ENCODE results near the gene AHNAK. TPM values are rescaled to one million over a fixed set of nuclear protein-coding genes. Genes with fewer than 3 reads are reported as not detected.

AHNAK gene
- total and polyA plus RNA-seq, 2 experiments from 2014 or later, result 167 to 548 TPM

GRCh38 chr11:62532096-62532495 is 14.5 kb downstream of the AHNAK start:
- H2AFZ ChIP-seq, result no peak overlapping the region
- WGBS, 2 experiments (ENCODE audit: low coverage in 1 of 2, low lambda C conversion rate in 2 of 2, missing lambda C conversion rate in 2 of 2), result 68 to 74% methylated on average over 2 of the region's 2 CpGs
- H3K36me3 ChIP-seq (ENCODE audit: low read depth), result peaks cover 79% of the 10 kb centered on the region
- peaks cover 65% of the 10 kb centered on the region for H4K20me1 ChIP-seq (ENCODE audit: insufficient read depth)
- H3K9ac ChIP-seq, result no peak overlapping the region
- no peak overlapping the region for H3K4me3 ChIP-seq
- H3F3A ChIP-seq (ENCODE audit: insufficient read depth), result peaks cover 70% of the 10 kb centered on the region
- DNase-seq, result no peak
- TF ChIP-seq EZH2 (IDR thresholded peaks at IDR 0.05; ENCODE audit: insufficient read depth, poor library complexity, severe bottlenecking) (no peak), EZH2phosphoT487 (IDR thresholded peaks at IDR 0.05; ENCODE audit: insufficient read depth, low read depth) (no peak)
- no peaks in the 10 kb centered on the region for H3K9me3 ChIP-seq (ENCODE audit: low read depth)
- H3K4me1 ChIP-seq (ENCODE audit: insufficient read depth), result peaks cover 9% of the 10 kb centered on the region
- H3K79me2 ChIP-seq (ENCODE audit: insufficient read depth), result peaks cover 100% of the 10 kb centered on the region
- no peak overlapping the region for H3K4me2 ChIP-seq (ENCODE audit: unreplicated experiment)
- no peak overlapping the region for H3K27ac ChIP-seq
- no peaks in the 10 kb centered on the region for H3K9me2 ChIP-seq (ENCODE audit: insufficient read depth)
- H3K27me3 ChIP-seq (replicated peaks; ENCODE audit: insufficient read depth), result no peaks in the 10 kb centered on the region
- in situ Hi-C loops (cut with MboI), result no loop called here

DNA sequence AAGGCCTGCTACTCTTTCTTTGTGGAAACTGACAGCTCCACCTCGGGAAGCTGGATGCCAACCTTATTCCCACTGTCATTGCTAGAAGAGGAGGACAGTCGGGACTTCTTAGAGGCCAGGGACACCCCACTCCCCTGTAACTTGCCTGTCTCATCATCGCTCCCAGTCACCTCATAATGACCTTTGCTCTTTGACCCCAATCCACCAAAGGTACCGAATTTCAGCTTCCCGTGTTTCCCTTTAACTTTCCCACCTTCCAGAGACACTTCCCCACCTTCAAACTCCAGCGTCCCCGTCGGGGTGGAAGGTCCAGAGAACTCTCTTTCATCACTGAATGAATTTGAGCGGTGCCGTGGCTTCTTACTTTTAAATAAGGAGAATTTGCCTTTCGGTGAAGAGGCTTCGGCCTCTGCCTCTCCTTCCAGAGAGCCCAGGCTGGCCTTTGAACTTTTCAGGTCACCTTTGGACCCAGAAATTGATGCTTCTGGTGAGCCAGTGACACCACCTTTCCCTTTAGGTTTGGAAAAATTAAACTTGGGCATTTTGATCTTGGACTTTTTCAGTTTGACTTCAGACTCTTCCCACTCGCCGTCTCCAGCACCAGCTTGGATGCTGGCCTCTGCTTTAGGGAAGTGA is 29.8 kb downstream of the AHNAK start:
- Histone ChIP-seq H3K4me3 (no peak overlapping the region), H3K79me2 (ENCODE audit: insufficient read depth) (peaks cover 70% of the 10 kb centered on the region), H3K36me3 (ENCODE audit: low read depth) (peaks cover 66% of the 10 kb centered on the region), H3K9me3 (ENCODE audit: low read depth) (no peaks in the 10 kb centered on the region), H3K27me3 (replicated peaks; ENCODE audit: insufficient read depth) (no peaks in the 10 kb centered on the region), H3K27ac (peak overlapping the region; percentile 21; the same call in 1 of the 2 replicates), H3K4me1 (ENCODE audit: insufficient read depth) (peaks cover 10% of the 10 kb centered on the region), H3F3A (ENCODE audit: insufficient read depth) (peaks cover 96% of the 10 kb centered on the region), H3K9me2 (ENCODE audit: insufficient read depth) (no peaks in the 10 kb centered on the region), H3K9ac (no peak overlapping the region), H4K20me1 (ENCODE audit: insufficient read depth) (peaks cover 40% of the 10 kb centered on the region; the same call in 1 of the 2 replicates), H2AFZ (no peak overlapping the region), H3K4me2 (ENCODE audit: unreplicated experiment) (no peak overlapping the region)
- no peak for TF ChIP-seq EZH2phosphoT487 (IDR thresholded peaks at IDR 0.05; ENCODE audit: insufficient read depth, low read depth)
- TF ChIP-seq EZH2 (IDR thresholded peaks at IDR 0.05; ENCODE audit: insufficient read depth, poor library complexity, severe bottlenecking), result no peak
- WGBS, 2 experiments (ENCODE audit: low coverage in 1 of 2, low lambda C conversion rate in 2 of 2, missing lambda C conversion rate in 2 of 2), result 72 to 77% methylated on average over 14 of the region's 14 CpGs
- in situ Hi-C loops (cut with MboI), result no loop called here
- DNase-seq, result no peak

GRCh38 chr11:62514151-62514550 is 32.5 kb downstream of the AHNAK start:
- Histone ChIP-seq H3K4me2 (ENCODE audit: unreplicated experiment) (no peak overlapping the region), H3K27ac (no peak overlapping the region), H3K4me3 (no peak overlapping the region), H3K4me1 (ENCODE audit: insufficient read depth) (peaks cover 13% of the 10 kb centered on the region), H3K9me2 (ENCODE audit: insufficient read depth) (no peaks in the 10 kb centered on the region), H2AFZ (no peak overlapping the region), H3F3A (ENCODE audit: insufficient read depth) (peaks cover 79% of the 10 kb centered on the region), H3K9ac (no peak overlapping the region), H3K27me3 (replicated peaks; ENCODE audit: insufficient read depth) (no peaks in the 10 kb centered on the region), H3K79me2 (ENCODE audit: insufficient read depth) (peaks cover 43% of the 10 kb centered on the region), H3K36me3 (ENCODE audit: low read depth) (peaks cover 41% of the 10 kb centered on the region), H4K20me1 (ENCODE audit: insufficient read depth) (peaks cover 20% of the 10 kb centered on the region; the same call in 1 of the 2 replicates), H3K9me3 (ENCODE audit: low read depth) (no peaks in the 10 kb centered on the region)
- DNase-seq, result no peak
- WGBS, 2 experiments (ENCODE audit: low coverage in 1 of 2, low lambda C conversion rate in 2 of 2, missing lambda C conversion rate in 2 of 2), result 74 to 75% methylated on average over 7 of the region's 7 CpGs
- in situ Hi-C loops (cut with MboI), result no loop called here
- TF ChIP-seq EZH2 (IDR thresholded peaks at IDR 0.05; ENCODE audit: insufficient read depth, poor library complexity, severe bottlenecking), result no peak
- TF ChIP-seq EZH2phosphoT487 (IDR thresholded peaks at IDR 0.05; ENCODE audit: insufficient read depth, low read depth), result no peak

- DNase-seq, result no peak
- no peaks in the 10 kb centered on the region for H3K27me3 ChIP-seq (replicated peaks; ENCODE audit: insufficient read depth)
- TF ChIP-seq EZH2phosphoT487 (IDR thresholded peaks at IDR 0.05; ENCODE audit: insufficient read depth, low read depth) (no peak), EZH2 (IDR thresholded peaks at IDR 0.05; ENCODE audit: insufficient read depth, poor library complexity, severe bottlenecking) (no peak)
- H3K79me2 ChIP-seq (ENCODE audit: insufficient read depth), result peaks cover 37% of the 10 kb centered on the region
- no peaks in the 10 kb centered on the region for H3K9me3 ChIP-seq (ENCODE audit: low read depth)
- H3K27ac ChIP-seq, result no peak overlapping the region; the same call in 1 of the 2 replicates
- no peak overlapping the region for H3K4me3 ChIP-seq
- H3K9ac ChIP-seq, result no peak overlapping the region
- H3K36me3 ChIP-seq (ENCODE audit: low read depth), result peaks cover 36% of the 10 kb centered on the region
- peaks cover 20% of the 10 kb centered on the region; the same call in 1 of the 2 replicates for H4K20me1 ChIP-seq (ENCODE audit: insufficient read depth)
- no peak overlapping the region for H2AFZ ChIP-seq
- in situ Hi-C loops (cut with MboI), result no loop called here
- no peaks in the 10 kb centered on the region for H3K9me2 ChIP-seq (ENCODE audit: insufficient read depth)
- 70 to 72% methylated on average over 9 to 10 of the region's 10 CpGs for WGBS, 2 experiments (ENCODE audit: low coverage in 1 of 2, low lambda C conversion rate in 2 of 2, missing lambda C conversion rate in 2 of 2)
- H3K4me2 ChIP-seq (ENCODE audit: unreplicated experiment), result no peak overlapping the region
- H3K4me1 ChIP-seq (ENCODE audit: insufficient read depth), result peaks cover 18% of the 10 kb centered on the region
- H3F3A ChIP-seq (ENCODE audit: insufficient read depth), result peaks cover 79% of the 10 kb centered on the region
Observed at GRCh38 chr11:62513626-62514025, 33.0 kb downstream of the AHNAK start.
